Stimulated activated CD8-positive, alpha-beta memory T cell treated with anti-CD3 and anti-CD28 coated beads, Interleukin-2, amount 100 ng/mL, for 48 hours (primary cell): ENCODE data around the gene CEP126.
"Not testable (repeated sequence)": the region's sequence is repeated elsewhere in the genome, so short reads cannot be mapped to it uniquely, and the experiment has no call there.

Source experiments
- DNase-seq, 2 donors: peaks; one replicate each; pipeline ENCODE4 v3.0.0-alpha.2; 2020; ENCODE audit warnings: low read depth in 2 of 2

The CEP126 gene

GRCh38 chr11:101929294-101929915, 14.6 kb downstream of the CEP126 start:
- DNase-seq: no peak

DNA sequence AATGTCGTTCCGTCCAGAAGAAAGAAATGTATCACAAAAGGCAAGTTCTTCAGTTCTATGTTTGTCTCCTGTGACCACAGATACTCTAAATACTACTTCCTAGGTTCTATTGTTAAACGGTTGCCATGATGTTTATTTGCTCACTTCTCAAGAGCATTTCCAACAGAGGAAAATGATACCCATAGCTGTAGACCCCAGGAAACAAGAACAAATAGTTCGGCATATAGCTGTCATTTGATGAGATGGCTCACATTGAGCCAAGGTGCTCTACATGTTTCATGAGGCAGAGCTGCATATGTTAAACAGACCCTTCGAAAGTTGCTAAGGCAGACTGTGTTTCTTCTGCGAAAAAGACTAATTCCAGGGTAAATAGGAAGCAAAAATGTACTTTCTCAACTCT, 16.9 kb downstream of the CEP126 start:
- no peak for DNase-seq

- DNase-seq: no peak
Measured at GRCh38 chr11:101940901-101941520, 26.2 kb downstream of the CEP126 start.

DNA sequence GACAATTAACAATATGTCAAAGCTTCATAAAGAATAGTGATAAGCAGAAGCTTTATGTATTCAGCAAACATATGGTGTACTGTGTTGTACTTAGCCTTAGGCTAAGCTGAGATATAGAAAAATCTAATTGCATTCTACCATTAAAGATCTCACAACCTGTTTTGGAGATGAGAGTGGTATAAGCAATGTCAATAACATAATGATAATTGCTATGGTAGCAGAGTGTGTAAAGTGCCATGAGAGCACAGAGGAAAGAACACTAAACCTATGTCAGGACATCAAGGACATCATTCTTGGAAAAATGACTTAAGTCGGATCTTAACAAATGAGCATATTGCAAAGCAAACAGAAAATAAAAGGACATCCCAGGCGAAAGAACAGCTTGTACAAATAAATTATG, 30.1 kb downstream of the CEP126 start:
- DNase-seq: no peak

GRCh38 chr11:101945448-101945847, 30.6 kb downstream of the CEP126 start:
- no peak for DNase-seq

- no peak for DNase-seq
Measured at GRCh38 chr11:101949680-101950220, 34.9 kb downstream of the CEP126 start.

- no peak for DNase-seq
Measured at GRCh38 chr11:101955278-101955677, 40.5 kb downstream of the CEP126 start.

GRCh38 chr11:101955701-101956100, 40.9 kb downstream of the CEP126 start:
- no peak for DNase-seq

GRCh38 chr11:101960231-101960630, 45.4 kb downstream of the CEP126 start:
- no peak for DNase-seq

DNA sequence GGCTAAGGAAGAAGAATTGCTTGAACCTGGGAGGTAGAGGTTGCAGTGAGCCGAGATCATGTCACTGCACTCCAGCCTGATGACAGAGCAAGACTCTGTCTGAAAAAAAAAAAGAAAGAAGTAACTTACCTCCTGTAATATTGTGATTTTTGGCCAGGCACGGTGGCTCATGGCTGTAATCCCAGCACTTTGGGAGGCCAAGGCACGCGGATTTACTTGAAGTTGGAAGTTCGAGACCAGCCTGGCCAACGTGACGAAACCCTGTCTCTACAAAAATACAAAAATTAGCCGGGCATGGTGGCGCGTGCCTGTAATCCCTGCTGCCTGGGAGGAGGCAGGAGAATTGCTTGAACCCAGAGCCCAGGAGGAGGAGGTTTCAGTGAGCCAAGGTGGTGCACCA, 49.4 kb downstream of the CEP126 start:
- DNase-seq: not testable (repeated sequence)

DNA sequence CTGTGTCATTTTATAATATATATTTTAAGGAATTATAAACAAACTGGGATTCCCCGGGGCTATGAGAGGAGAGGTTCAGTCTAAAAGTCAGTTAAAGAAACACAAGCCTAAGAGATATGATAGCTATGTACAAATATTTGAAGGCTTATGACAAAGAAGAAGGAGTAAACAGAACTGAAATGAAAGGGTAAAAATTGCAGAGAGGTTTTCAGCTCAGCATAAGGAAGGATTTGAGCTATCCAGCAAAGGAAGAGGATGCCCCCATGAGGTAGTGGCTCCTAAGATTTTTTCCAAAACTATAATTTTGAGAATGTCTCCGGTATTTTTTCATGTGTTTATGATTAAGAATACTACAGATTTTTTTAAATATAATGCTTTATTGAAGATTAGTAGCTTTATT, 59.4 kb downstream of the CEP126 start:
- DNase-seq: no peak

DNA sequence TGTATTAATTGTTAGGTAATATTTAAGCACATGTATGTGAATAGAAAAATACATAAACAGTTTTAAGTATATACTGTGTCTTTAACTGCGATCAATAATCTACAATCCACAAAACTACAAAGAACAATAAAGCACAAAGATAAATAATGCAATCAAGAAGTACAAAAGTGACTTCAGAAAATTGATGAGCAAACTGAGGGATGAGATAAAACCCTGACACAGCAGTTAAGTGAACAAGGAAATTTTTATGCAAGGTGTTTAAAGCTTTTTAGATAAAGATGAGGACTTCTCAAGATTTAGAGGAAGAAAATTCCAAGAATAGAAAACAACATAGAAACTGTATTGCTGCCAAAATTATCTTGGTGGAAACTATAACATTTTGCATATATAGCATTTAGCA, 60.0 kb downstream of the CEP126 start:
- no peak for DNase-seq

DNA sequence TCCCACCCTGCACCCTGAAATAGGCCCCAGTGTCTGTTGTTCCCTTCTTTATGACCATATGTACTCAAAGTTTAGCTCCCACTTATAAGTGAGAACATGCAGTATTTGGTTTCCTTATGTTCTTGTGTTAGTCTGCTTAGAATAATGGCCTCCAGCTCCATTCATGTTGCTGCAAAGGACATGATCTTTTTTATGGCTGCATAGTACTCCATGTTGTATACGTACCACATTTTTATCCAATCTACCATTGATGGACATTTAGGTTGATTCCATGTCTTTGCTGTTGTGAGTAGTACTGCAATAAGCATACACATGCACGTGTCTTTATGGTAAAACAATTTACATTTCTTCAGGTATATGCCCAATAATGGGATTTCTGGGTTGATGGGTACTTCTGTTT, 60.9 kb downstream of the CEP126 start:
- DNase-seq: no peak

GRCh38 chr11:101987370-101987769, 72.6 kb downstream of the CEP126 start:
- no peak for DNase-seq

GRCh38 chr11:101993172-101993571, 78.4 kb downstream of the CEP126 start:
- no peak for DNase-seq

- not testable (repeated sequence) for DNase-seq
Measured at GRCh38 chr11:101994052-101994469, 79.3 kb downstream of the CEP126 start.

DNA sequence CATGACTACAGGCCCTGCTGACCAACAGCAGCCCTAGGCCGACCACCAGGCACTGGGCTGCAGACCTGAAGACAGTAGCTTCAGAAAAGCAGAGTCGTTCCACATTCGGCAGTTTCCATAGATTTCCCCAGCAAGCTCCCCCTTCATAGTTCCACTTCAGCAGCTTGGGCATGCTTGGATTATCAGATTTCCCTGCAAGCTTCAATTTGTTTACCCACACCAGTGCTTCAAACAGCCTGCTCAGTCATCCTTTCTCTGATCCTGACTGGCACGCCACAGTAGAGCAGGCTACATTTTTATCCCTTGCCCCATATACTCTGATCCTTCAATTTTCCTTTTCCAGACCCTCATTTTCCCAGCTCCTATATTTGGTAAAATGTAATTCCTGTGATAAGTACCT, 81.3 kb downstream of the CEP126 start:
- no peak for DNase-seq

DNA sequence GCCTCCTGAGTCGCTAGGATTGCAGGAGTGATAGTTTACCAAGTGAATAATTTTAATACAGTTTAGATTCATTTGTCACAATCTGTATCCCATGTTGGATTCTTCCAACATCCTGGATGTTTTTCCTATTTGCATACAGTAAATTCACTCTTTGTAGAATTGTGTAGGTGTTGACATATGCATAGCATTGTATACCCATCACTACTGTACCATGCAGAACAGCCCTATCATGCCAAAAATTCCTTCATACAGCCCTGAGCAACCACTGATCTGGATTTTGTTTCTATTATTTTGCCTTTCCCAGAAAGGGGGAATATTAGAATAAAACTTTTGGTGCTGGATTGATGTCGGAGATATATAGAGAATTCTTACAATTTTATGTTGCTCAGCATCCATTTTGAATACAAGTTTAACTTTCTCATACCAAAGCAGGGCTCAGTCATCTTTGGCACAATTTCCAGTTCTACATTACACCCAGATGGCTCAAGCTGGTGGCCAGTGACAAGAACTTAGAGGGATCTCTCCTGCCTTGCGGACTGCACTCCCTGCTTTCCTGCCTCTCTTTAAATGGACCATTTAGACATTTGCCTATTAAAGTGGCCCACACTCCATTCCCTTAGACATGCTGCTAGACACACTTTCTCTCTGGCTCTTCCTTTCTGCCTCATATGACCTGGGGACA, 87.0 kb downstream of the CEP126 start:
- DNase-seq: no peak

GRCh38 chr11:102004220-102004619, 89.4 kb downstream of the CEP126 start:
- no peak for DNase-seq

DNA sequence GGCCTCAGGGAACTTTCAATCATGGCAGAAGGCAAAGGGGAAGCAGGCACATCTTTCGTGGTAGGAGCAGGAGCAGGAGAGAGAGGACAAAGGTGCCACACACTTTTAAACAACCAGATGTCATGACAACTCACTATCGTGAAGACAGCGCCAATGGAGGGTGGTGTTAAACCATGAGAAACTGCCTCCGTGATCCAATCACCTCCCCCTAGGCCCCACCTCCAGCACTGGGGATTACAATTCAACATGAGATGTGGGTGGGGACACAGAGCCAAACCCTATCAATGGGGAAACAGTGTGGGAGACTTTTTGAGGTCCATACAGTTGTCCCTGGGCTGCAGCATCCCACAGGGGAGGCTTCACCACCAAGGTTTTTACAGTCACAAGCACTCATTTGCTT, 90.5 kb downstream of the CEP126 start:
- no peak for DNase-seq

DNA sequence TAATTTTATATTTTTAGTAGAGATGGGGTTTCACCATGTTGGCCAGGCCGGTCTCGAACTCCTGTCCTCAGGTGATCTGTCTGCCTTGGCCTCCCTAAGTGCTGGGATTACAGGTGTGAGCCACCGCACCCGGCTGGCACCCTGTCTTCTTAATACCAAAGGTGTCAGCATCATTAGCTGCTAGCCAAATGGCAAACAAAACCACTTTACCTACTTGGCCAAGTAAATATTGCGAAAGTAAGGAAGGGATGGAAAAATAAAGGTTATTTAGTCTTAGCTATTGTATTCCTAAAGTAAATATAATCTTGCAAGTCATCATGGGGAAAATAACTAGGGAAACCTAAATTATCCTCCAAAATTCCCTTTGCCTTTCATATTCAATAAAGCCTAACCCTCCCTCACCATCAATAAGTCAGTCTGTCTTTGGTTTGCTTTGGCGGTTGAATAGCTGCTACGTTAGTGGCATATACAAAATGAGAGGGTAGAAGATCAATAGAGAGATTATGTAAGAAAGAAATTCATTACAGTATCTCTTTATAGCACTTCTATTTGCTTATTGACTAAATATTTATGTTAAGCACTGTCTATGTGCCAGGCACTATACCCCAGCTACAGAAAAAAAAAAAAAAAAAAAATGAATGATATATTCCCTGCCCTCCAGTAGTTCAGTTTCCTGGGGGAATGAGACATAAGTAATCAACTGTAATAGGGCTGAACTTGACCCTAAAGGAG, 92.2 kb downstream of the CEP126 start:
- no peak for DNase-seq
